WERI-Rb-1 (cell line): ENCODE measurements around the gene HMGB1.

Experiments
- DNase-seq: peaks from one replicate; pipeline ENCODE4 v3.0.0-alpha.2; 2020
- H3K27ac ChIP-seq: fragments of 250-450 bp; sonication (Bioruptor Pico); 2 replicates; pipeline ENCODE4 v1.5.1; 2020; ENCODE audit warnings: mild to moderate bottlenecking, moderate library complexity
- H3K27me3 ChIP-seq: fragments of 250-450 bp; sonication (Bioruptor Pico); 2 replicates; pipeline ENCODE4 v1.5.1; 2021; ENCODE audit warnings: mild to moderate bottlenecking, low read depth, moderate library complexity; ENCODE audit not compliant: insufficient read depth, severe bottlenecking
- H3K36me3 ChIP-seq: fragments of 250-450 bp; sonication (Bioruptor Pico); 2 replicates; pipeline ENCODE4 v1.5.1; 2020; ENCODE audit warnings: mild to moderate bottlenecking, moderate library complexity
- H3K4me3 ChIP-seq: 2 replicates; pipeline ENCODE4 v1.5.1; 2011; ENCODE audit warnings: low read depth, mild to moderate bottlenecking, control low read depth, low read length
- H3K9me3 ChIP-seq: fragments of 250-450 bp; sonication (Bioruptor Pico); 2 replicates; pipeline ENCODE4 v1.5.1; 2021; ENCODE audit warnings: mild to moderate bottlenecking, moderate library complexity; ENCODE audit not compliant: severe bottlenecking
- CTCF ChIP-seq: IDR thresholded peaks from 2 replicates; pipeline ENCODE4 v1.5.1; 2011; ENCODE audit warnings: low read depth, mild to moderate bottlenecking, control low read depth, inconsistent platforms, low read length

The HMGB1 gene

GRCh38 chr13:30465593-30466357 is at the start of gene HMGB1:
TSS of gene HMGB1 (minus strand) at chr13:30465936. CDS start at chr13:30463680, 2,256 bp downstream.
- DNase-seq: peak; percentile 94
- Histone ChIP-seq H3K4me3 (peak within 1 kb of the TSS; percentile 50), H3K9me3 (no peaks in the 10 kb centered on the region), H3K27me3 (no peaks in the 10 kb centered on the region), H3K36me3 (peaks cover 22% of the 10 kb centered on the region), H3K27ac (peak within 1 kb of the TSS; percentile 98)
- no peak for TF ChIP-seq CTCF

GRCh38 chr13:30510811-30511371 is 45.2 kb upstream of the HMGB1 start:
- no peak overlapping the region for H3K27ac ChIP-seq

GRCh38 chr13:30510091-30510490 is 44.4 kb upstream of the HMGB1 start:
- H3K9me3 ChIP-seq: no peaks in the 10 kb centered on the region
- no peak for DNase-seq
- no peak for TF ChIP-seq CTCF
- H3K4me3 ChIP-seq: no peak overlapping the region
- H3K27me3 ChIP-seq: no peaks in the 10 kb centered on the region
- no peak overlapping the region for H3K27ac ChIP-seq
- H3K36me3 ChIP-seq: no peaks in the 10 kb centered on the region

More at GRCh38 chr13:30510811-30511371, 45.2 kb upstream of the HMGB1 start:
- no peaks in the 10 kb centered on the region for H3K9me3 ChIP-seq
- no peak overlapping the region for H3K4me3 ChIP-seq
- DNase-seq: no peak
- no peaks in the 10 kb centered on the region for H3K27me3 ChIP-seq
- H3K36me3 ChIP-seq: no peaks in the 10 kb centered on the region
- no peak for TF ChIP-seq CTCF

- no peaks in the 10 kb centered on the region for H3K9me3 ChIP-seq
- H3K36me3 ChIP-seq: no peaks in the 10 kb centered on the region
- no peak overlapping the region for H3K4me3 ChIP-seq
- H3K27ac ChIP-seq: no peak overlapping the region
- no peak for TF ChIP-seq CTCF
- H3K27me3 ChIP-seq: no peaks in the 10 kb centered on the region
- no peak for DNase-seq
Measured at GRCh38 chr13:30509254-30510050, 43.7 kb upstream of the HMGB1 start.

GRCh38 chr13:30504081-30504480 is 38.3 kb upstream of the HMGB1 start:
- Histone ChIP-seq H3K9me3 (no peaks in the 10 kb centered on the region), H3K4me3 (no peak overlapping the region), H3K27me3 (no peaks in the 10 kb centered on the region), H3K36me3 (no peaks in the 10 kb centered on the region), H3K27ac (no peak overlapping the region)
- TF ChIP-seq CTCF: no peak
- no peak for DNase-seq
